ENCODE measurements around the gene LUC7L. TPM values are rescaled to one million over a fixed set of nuclear protein-coding genes. Genes with fewer than 3 reads are reported as not detected.

Gene LUC7L
- total RNA-seq, 2 donors from 2014 or later = 46.5 to 48.9 TPM

Other genes starting within 250 kb of the LUC7L start
- gene POLR3K, start 175.8 kb downstream of the LUC7L start, total RNA-seq = 10 to 100 TPM; 10.9 to 18.3 TPM
- gene SNRNP25, start 175.6 kb downstream of the LUC7L start, total RNA-seq = 10 to 100 TPM; 20.7 to 24.7 TPM
- gene RHBDF1, start 156.8 kb downstream of the LUC7L start, total RNA-seq = 10 to 100 TPM; 35.5 to 36.7 TPM
- gene MPG, start 151.2 kb downstream of the LUC7L start, total RNA-seq = 10 to 100 TPM; 31.5 to 36.4 TPM
- 10 to 100 TPM; 14.4 to 14.9 TPM for gene NPRL3, start 90.8 kb downstream of the LUC7L start, total RNA-seq
- not detected for gene HBZ, start 76.8 kb downstream of the LUC7L start, total RNA-seq
- not detected for gene HBM, start 63.5 kb downstream of the LUC7L start, total RNA-seq
- gene HBA2, start 56.6 kb downstream of the LUC7L start, total RNA-seq = 10 to 100 TPM in 1 of 2 donors, 1 to 10 TPM in 1; 4.9 to 14.0 TPM
- gene HBA1, start 52.8 kb downstream of the LUC7L start, total RNA-seq = 10 to 100 TPM in 1 of 2 donors, 1 to 10 TPM in 1; 2.4 to 20.8 TPM
- gene HBQ1, start 49.0 kb downstream of the LUC7L start, total RNA-seq = not detected
- gene FAM234A, start 5.4 kb upstream of the LUC7L start, total RNA-seq = 100 to 1,000 TPM; 100 to 135 TPM
- gene RGS11, start 46.5 kb upstream of the LUC7L start, total RNA-seq = 1 to 10 TPM; 2.6 to 7.6 TPM
- 1 to 10 TPM; 2.4 to 6.5 TPM for gene ARHGDIG, start 51.1 kb upstream of the LUC7L start, total RNA-seq
- gene PDIA2, start 53.7 kb upstream of the LUC7L start, total RNA-seq = 1 to 10 TPM in 1 of 2 donors, under 1 TPM in 1; 0.67 to 2.1 TPM
- 10 to 100 TPM; 32.8 to 38.4 TPM for gene AXIN1, start 123.3 kb upstream of the LUC7L start, total RNA-seq
- 10 to 100 TPM; 47.7 to 48.2 TPM for gene MRPL28, start 141.1 kb upstream of the LUC7L start, total RNA-seq
- gene PGAP6, start 152.5 kb upstream of the LUC7L start, total RNA-seq = 100 to 1,000 TPM; 116 to 130 TPM
- 10 to 100 TPM; 38.4 to 39.1 TPM for gene NME4, start 167.8 kb upstream of the LUC7L start, total RNA-seq
- 10 to 100 TPM; 60.6 to 61.8 TPM for gene DECR2, start 172.4 kb upstream of the LUC7L start, total RNA-seq
- 10 to 100 TPM; 21.2 to 23.2 TPM for gene RAB11FIP3, start 196.2 kb upstream of the LUC7L start, total RNA-seq

All from left colon (tissue), 2 donors.